IPS-15b (cell line): ENCODE results near the gene SNU13.
"Not testable (repeated sequence)": the region's sequence is repeated elsewhere in the genome, so short reads cannot be mapped to it uniquely, and the experiment has no call there.

Experiments
- H3K27me3 ChIP-seq: one replicate; pipeline ENCODE4 v1.6.1; 2013; ENCODE audit warnings: low read length; ENCODE audit not compliant: control insufficient read depth, insufficient read depth
- H3K36me3 ChIP-seq: one replicate; pipeline ENCODE4 v1.6.1; 2013; ENCODE audit warnings: low read length; ENCODE audit not compliant: control insufficient read depth, insufficient read depth
- H3K4me1 ChIP-seq: one replicate; pipeline ENCODE4 v1.6.1; 2013; ENCODE audit warnings: mild to moderate bottlenecking, low read length; ENCODE audit not compliant: control insufficient read depth, insufficient read depth
- H3K4me3 ChIP-seq: one replicate; pipeline ENCODE4 v1.5.1; 2013; ENCODE audit warnings: low read depth, low read length
- H3K9ac ChIP-seq: one replicate; pipeline ENCODE4 v1.6.1; 2013; ENCODE audit warnings: low read depth, mild to moderate bottlenecking, low read length
- H3K9me3 ChIP-seq: one replicate; pipeline ENCODE4 v1.6.1; 2013; ENCODE audit warnings: mild to moderate bottlenecking, low read length; ENCODE audit not compliant: control insufficient read depth, insufficient read depth

Gene SNU13

GRCh38 chr22:41657709-41658108 is 31.0 kb downstream of the SNU13 start:
- no peaks in the 10 kb centered on the region for H3K4me1 ChIP-seq
- H3K9ac ChIP-seq: no peak overlapping the region
- H3K36me3 ChIP-seq: peaks cover 71% of the 10 kb centered on the region
- no peak overlapping the region for H3K4me3 ChIP-seq
- H3K27me3 ChIP-seq: no peaks in the 10 kb centered on the region
- no peaks in the 10 kb centered on the region for H3K9me3 ChIP-seq

DNA sequence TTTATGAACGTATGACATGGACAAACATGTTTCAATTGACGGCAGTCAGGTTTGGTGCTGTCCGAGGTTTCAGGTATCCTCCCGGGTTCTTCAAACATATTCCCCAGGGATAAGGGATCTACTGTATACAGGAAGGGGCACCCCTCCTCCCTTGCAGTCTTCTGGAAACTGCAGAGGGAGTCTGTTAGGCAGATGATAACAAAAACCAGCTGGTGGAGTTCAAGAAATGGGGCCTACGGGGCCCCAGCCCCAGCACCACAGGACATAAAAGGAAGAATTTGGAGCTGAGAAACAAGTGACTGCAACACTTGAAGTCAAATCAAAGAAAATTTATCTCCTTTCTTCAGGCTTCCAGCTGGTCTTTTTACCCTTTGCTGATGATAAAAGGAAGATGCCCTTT is 32.1 kb downstream of the SNU13 start:
- H3K9me3 ChIP-seq: no peaks in the 10 kb centered on the region
- no peaks in the 10 kb centered on the region for H3K27me3 ChIP-seq
- no peaks in the 10 kb centered on the region for H3K4me1 ChIP-seq
- peaks cover 73% of the 10 kb centered on the region for H3K36me3 ChIP-seq
- H3K4me3 ChIP-seq: no peak overlapping the region
- no peak overlapping the region for H3K9ac ChIP-seq

GRCh38 chr22:41654322-41654721 is 34.3 kb downstream of the SNU13 start:
- Histone ChIP-seq H3K4me3 (no peak overlapping the region), H3K27me3 (no peaks in the 10 kb centered on the region), H3K9ac (no peak overlapping the region), H3K9me3 (no peaks in the 10 kb centered on the region), H3K4me1 (no peaks in the 10 kb centered on the region), H3K36me3 (peaks cover 67% of the 10 kb centered on the region)

DNA sequence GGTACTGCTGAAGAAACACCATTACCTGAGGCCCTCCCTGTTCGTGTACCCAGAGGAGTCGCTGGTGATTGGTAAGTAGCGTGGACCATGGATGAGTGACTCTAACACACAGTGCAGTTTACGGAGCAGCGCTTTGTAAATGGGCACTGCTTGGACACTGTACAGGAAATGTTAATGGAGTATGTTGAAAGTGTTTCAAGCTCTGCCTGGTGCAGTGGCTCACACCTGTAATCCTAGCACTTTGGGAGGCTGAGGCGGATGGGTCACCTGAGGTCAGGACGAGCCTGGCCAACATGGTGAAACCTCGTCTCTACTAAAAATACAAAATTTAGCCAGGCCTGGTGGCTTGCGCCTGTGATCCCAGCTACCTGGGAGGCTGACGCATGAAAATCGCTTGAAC is 37.8 kb downstream of the SNU13 start:
- Histone ChIP-seq H3K27me3 (no peaks in the 10 kb centered on the region), H3K36me3 (peaks cover 47% of the 10 kb centered on the region)

GRCh38 chr22:41650229-41650628 is 38.4 kb downstream of the SNU13 start:
- H3K9me3 ChIP-seq: no peaks in the 10 kb centered on the region
- no peak overlapping the region for H3K4me3 ChIP-seq
- H3K4me1 ChIP-seq: no peaks in the 10 kb centered on the region
- peaks cover 47% of the 10 kb centered on the region for H3K36me3 ChIP-seq
- H3K27me3 ChIP-seq: no peaks in the 10 kb centered on the region
- H3K9ac ChIP-seq: no peak overlapping the region

More for the DNA sequence above, 37.8 kb downstream of the SNU13 start:
- no peaks in the 10 kb centered on the region for H3K9me3 ChIP-seq
- no peak overlapping the region for H3K9ac ChIP-seq
- H3K4me3 ChIP-seq: no peak overlapping the region
- no peaks in the 10 kb centered on the region for H3K4me1 ChIP-seq

GRCh38 chr22:41648432-41648831 is 40.2 kb downstream of the SNU13 start:
- Histone ChIP-seq H3K27me3 (no peaks in the 10 kb centered on the region), H3K36me3 (peaks cover 30% of the 10 kb centered on the region), H3K4me1 (no peaks in the 10 kb centered on the region), H3K9me3 (no peaks in the 10 kb centered on the region), H3K4me3 (no peak overlapping the region), H3K9ac (no peak overlapping the region)

DNA sequence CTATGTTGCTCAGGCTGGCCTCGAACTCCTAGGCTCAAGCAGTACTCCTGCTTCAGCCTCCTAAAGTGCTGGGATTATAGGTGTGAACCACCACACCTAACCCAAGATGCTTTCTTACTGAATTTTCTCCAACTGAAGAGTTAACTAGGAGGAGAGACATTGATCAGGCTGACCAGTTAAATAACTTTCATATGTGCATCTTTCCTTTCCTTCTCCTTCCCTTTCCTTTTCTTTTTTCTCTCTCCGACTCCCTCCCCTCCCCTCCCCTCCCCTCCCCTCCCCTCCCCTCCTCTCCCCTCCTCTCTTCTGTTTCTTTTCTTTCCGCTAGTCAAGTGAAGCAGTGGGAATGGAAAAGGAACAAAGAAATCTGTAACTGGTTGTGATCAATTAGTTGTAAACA is 40.9 kb downstream of the SNU13 start:
- H3K4me1 ChIP-seq: no peaks in the 10 kb centered on the region
- no peaks in the 10 kb centered on the region for H3K27me3 ChIP-seq
- no peaks in the 10 kb centered on the region for H3K9me3 ChIP-seq
- H3K36me3 ChIP-seq: peaks cover 27% of the 10 kb centered on the region
- no peak overlapping the region for H3K9ac ChIP-seq
- H3K4me3 ChIP-seq: no peak overlapping the region

GRCh38 chr22:41642331-41643110 is 46.1 kb downstream of the SNU13 start:
- Histone ChIP-seq H3K9ac (no peak overlapping the region), H3K9me3 (no peaks in the 10 kb centered on the region), H3K4me1 (no peaks in the 10 kb centered on the region), H3K36me3 (peaks cover 40% of the 10 kb centered on the region), H3K4me3 (no peak overlapping the region), H3K27me3 (no peaks in the 10 kb centered on the region)

DNA sequence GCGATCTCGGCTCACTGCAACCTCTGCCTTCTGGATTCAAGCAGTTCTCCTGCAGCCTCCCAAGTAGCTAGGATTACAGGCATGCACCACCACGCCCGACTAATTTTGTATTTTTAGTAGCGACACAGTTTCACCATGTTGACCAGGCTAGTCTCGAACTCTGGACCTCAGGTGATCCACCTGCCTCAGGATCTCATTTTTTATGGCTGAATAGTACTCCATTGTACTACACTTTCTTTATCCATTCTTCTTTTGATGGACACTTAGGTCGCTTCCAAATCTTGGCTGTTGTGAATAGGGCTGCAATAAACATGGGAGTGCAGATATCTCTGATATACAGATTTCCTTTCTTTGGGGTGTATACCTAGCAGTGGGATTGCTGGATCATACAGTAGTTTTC is 46.8 kb downstream of the SNU13 start:
- H3K27me3 ChIP-seq: no peaks in the 10 kb centered on the region
- peaks cover 43% of the 10 kb centered on the region for H3K36me3 ChIP-seq
- H3K9me3 ChIP-seq: no peaks in the 10 kb centered on the region
- no peak overlapping the region for H3K4me3 ChIP-seq
- H3K9ac ChIP-seq: no peak overlapping the region
- no peaks in the 10 kb centered on the region for H3K4me1 ChIP-seq

DNA sequence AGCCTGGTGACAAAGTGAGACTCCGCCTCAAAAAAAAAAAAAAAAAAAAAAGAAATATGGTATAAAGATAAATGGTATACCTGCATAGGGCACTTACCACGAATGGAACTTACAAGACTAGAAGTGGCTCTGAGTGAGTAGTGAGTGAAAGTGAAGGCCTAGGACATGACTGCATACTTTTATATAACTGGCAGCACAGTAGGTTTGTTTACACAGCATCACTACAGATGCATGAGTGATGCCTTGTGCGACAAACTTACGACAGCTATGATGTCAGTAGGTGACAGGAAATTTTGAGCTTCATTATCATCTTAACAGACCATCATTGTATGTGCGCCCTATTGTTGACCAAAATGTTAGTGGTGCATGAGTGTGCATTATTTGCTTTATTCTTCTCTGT is 49.9 kb downstream of the SNU13 start:
- H3K4me1 ChIP-seq: no peaks in the 10 kb centered on the region
- H3K9ac ChIP-seq: no peak overlapping the region
- H3K9me3 ChIP-seq: no peaks in the 10 kb centered on the region
- H3K36me3 ChIP-seq: peaks cover 50% of the 10 kb centered on the region
- H3K4me3 ChIP-seq: no peak overlapping the region
- no peaks in the 10 kb centered on the region for H3K27me3 ChIP-seq

DNA sequence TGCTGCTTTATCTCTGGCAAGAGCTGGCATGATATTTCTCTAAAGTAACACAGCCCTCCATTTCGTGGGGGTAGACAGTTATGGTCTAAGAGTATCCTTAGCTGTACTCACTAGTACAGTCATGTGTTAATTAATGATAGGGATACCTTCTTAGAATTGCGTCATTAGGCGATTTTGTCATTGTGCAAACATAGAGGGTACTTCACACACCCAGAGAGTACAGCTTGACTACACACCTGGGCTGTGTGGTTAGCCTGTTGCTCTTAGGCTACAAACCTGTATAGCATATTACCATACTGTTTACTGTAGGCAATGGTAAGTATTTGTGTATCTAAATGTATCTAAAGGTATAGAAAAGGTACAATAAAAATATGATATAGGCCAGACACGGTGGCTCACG is 50.5 kb downstream of the SNU13 start:
- Histone ChIP-seq H3K4me1 (no peaks in the 10 kb centered on the region), H3K36me3 (peaks cover 52% of the 10 kb centered on the region), H3K27me3 (no peaks in the 10 kb centered on the region), H3K9me3 (no peaks in the 10 kb centered on the region), H3K9ac (no peak overlapping the region), H3K4me3 (no peak overlapping the region)

DNA sequence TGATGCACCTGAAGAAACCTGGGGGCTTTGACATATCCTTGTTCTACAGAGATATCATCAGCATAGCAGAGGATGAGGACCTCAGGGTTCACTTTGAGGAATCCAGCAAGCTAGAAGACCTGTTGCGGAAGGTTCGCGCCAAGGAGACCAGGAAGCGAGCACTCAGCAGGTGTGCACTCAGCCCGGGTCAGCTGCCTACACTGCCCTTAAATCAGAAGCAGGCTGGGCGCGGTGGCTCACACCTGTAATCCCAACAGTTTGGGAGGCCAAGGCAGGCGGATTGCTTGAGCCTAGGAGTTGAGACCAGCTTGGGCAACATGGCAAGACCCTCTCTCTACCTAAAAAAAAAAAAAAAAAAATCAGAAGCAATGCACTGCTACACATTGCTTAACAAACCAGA is 51.0 kb downstream of the SNU13 start:
- H3K4me1 ChIP-seq, H3K9me3 ChIP-seq, H3K27me3 ChIP-seq, H3K4me3 ChIP-seq, H3K9ac ChIP-seq: not testable (repeated sequence)
- H3K36me3 ChIP-seq: peaks cover 49% of the 10 kb centered on the region
